WTC11 (cell line): ENCODE measurements around the gene LGSN.

ENCODE experiments used
- CTCF ChIP-seq: fragments of 200-600 bp; IDR thresholded peaks from 2 replicates; pipeline ENCODE4 v1.8.0; 2022; ENCODE audit warnings: antibody characterized with exemption
- ETV6 ChIP-seq: sonication (generic); formaldehyde crosslinking; IDR thresholded peaks from 2 replicates; pipeline ENCODE4 v1.8.1; 2022; ENCODE audit warnings: mild to moderate bottlenecking, missing genetic modification reagents
- GABPB1 ChIP-seq: sonication (generic); formaldehyde crosslinking; IDR thresholded peaks from 2 replicates; pipeline ENCODE4 v1.8.1; 2023; ENCODE audit warnings: mild to moderate bottlenecking, missing genetic modification reagents
- USF1 ChIP-seq: sonication (generic); formaldehyde crosslinking; IDR thresholded peaks from 2 replicates; pipeline ENCODE4 v1.8.0; 2022; ENCODE audit warnings: mild to moderate bottlenecking, missing genetic modification reagents
- USF2 ChIP-seq: sonication (generic); formaldehyde crosslinking; IDR thresholded peaks from 2 replicates; pipeline ENCODE4 v1.8.1; 2023; ENCODE audit warnings: mild to moderate bottlenecking, missing genetic modification reagents, moderate library complexity

- TF ChIP-seq ETV6 (CRISPR knock-in tag) (no peak), CTCF (no peak), USF2 (CRISPR knock-in tag) (no peak), USF1 (CRISPR knock-in tag) (no peak), GABPB1 (CRISPR knock-in tag) (no peak)
These were observed 2.1 kb downstream of the LGSN start for GRCh38 chr6:63317641-63318040.
